HepG2 (cell line): ENCODE results near the gene RIT2. TPM values are rescaled to one million over a fixed set of nuclear protein-coding genes. Genes with fewer than 3 reads are reported as not detected.

Experiments used
- ATAC-seq: fragments of 200-7000 bp; cut with Tn5 transposase; 3 replicates; pipeline ENCODE4 v1.9.1; 2020; ENCODE audit warnings: mild to moderate bottlenecking, moderate library complexity
- BruUV-seq: library from RNA; stranded (reverse); fragments of 400-500 nt; replicated peaks from 2 replicates; lab custom pipeline; 2021; lab: Mats Ljungman, UMichigan
- CTCF ChIA-PET: fragments of 300-600 bp; formaldehyde crosslinking; extraction: SDS; loops from one replicate; lab custom pipeline; 2021; ENCODE audit warnings: low total read pairs, inconsistent platforms, low intra/inter-chr PET ratio; lab: Yijun Ruan, JAX
- POLR2A ChIA-PET: fragments of 350-600 bp; sonication (Branson Sonifier 250); formaldehyde crosslinking; loops from one replicate; lab custom pipeline; 2020; ENCODE audit warnings: antibody characterized with exemption, inconsistent platforms; lab: Yijun Ruan, JAX
- DNase-seq: peaks from one replicate; pipeline ENCODE4 v3.0.0-alpha.2; 2015; ENCODE audit warnings: low spot score
- FAIRE-seq: peaks from 3 replicates; lab custom pipeline; 2011; peaks lifted over from hg19 to GRCh38; lab: Jason Lieb, UNC
- H2AFZ ChIP-seq: one replicate; pipeline ENCODE4 v1.6.1; 2011; ENCODE audit warnings: low read length, inconsistent platforms
- H3K27ac ChIP-seq: fragments of 300-600 bp; 3 replicates; pipeline ENCODE4 v1.8.0; 2011; ENCODE audit warnings: mixed run types, mild to moderate bottlenecking, mixed read lengths, low read length, inconsistent platforms; ENCODE audit not compliant: insufficient read depth; ENCODE audit errors: extremely low read length
- H3K27me3 ChIP-seq, 2 experiments: fragments of 200-600 bp in 1 of 2; 2 replicates in 1 of 2; 3 replicates in 1 of 2; pipeline versions ENCODE4 v1.6.0 to v1.8.0; 2011; ENCODE audit warnings: low read length in 2 of 2, mild to moderate bottlenecking in 2 of 2, moderate library complexity in 2 of 2, inconsistent platforms in 1 of 2; ENCODE audit not compliant: insufficient read depth in 2 of 2, control insufficient read depth in 1 of 2
- H3K36me3 ChIP-seq, 2 experiments: fragments of 200-600 bp in 1 of 2; replicated peaks in 1 of 2; 2 replicates in 1 of 2; 3 replicates in 1 of 2; pipeline versions ENCODE4 v1.5.1 to v1.8.0; 2011; ENCODE audit warnings: low read length in 2 of 2, inconsistent platforms in 1 of 2; ENCODE audit not compliant: insufficient read depth in 2 of 2, control insufficient read depth in 1 of 2
- H3K4me1 ChIP-seq: 2 replicates; pipeline ENCODE4 v1.5.1; 2012; ENCODE audit warnings: low read length, inconsistent platforms; ENCODE audit not compliant: insufficient read depth
- H3K4me2 ChIP-seq: 2 replicates; pipeline ENCODE4 v1.6.0; 2011; ENCODE audit warnings: low read depth, low read length, inconsistent platforms
- H3K4me3 ChIP-seq, 3 experiments: fragments of 200-600 bp in 1 of 3; sonication (generic), shearing (Covaris generic) in 1 of 3; replicated peaks in 1 of 3; 2 replicates each; pipeline ENCODE4 v1.5.1; 2011 to 2016; ENCODE audit warnings: low read length in 3 of 3, inconsistent platforms in 2 of 3, low read depth in 2 of 3, mild to moderate bottlenecking in 2 of 3, control low read depth in 1 of 3, mixed read lengths in 1 of 3; ENCODE audit not compliant: insufficient read depth in 1 of 3
- H3K79me2 ChIP-seq: one replicate; pipeline ENCODE4 v1.6.1; 2011; ENCODE audit warnings: low read length, inconsistent platforms; ENCODE audit not compliant: insufficient read depth
- H3K9ac ChIP-seq: 2 replicates; pipeline ENCODE4 v1.6.0; 2011; ENCODE audit warnings: mild to moderate bottlenecking, low read depth, low read length, inconsistent platforms; ENCODE audit not compliant: insufficient read depth
- H3K9me3 ChIP-seq: 2 replicates; pipeline ENCODE4 v1.5.1; 2012; ENCODE audit warnings: mild to moderate bottlenecking, low read length
- H4K20me1 ChIP-seq: 2 replicates; pipeline ENCODE4 v1.6.0; 2011; ENCODE audit warnings: inconsistent platforms, mild to moderate bottlenecking, low read length, moderate library complexity; ENCODE audit not compliant: insufficient read depth
- ATRX ChIP-seq: sonication (generic); formaldehyde crosslinking; IDR thresholded peaks from 2 replicates; pipeline ENCODE4 v1.4.0; 2020; ENCODE audit warnings: missing genetic modification reagents, borderline replicate concordance
- CEBPB ChIP-seq: IDR thresholded peaks from 2 replicates; pipeline ENCODE4 v1.6.1; 2011; ENCODE audit warnings: low read depth, low read length, improper control_type of control experiment, borderline replicate concordance
- EED ChIP-seq: sonication (generic); formaldehyde crosslinking; IDR thresholded peaks from 2 replicates; pipeline ENCODE4 v1.5.0; 2020; ENCODE audit warnings: mild to moderate bottlenecking, missing genetic modification reagents
- ETV6 ChIP-seq: sonication (generic); formaldehyde crosslinking; conservative IDR thresholded peaks from 2 replicates; pipeline ENCODE4 v1.4.0; 2020; ENCODE audit warnings: missing genetic modification reagents
- IRF2 ChIP-seq: IDR thresholded peaks from 2 replicates; pipeline ENCODE4 v1.6.1; 2018; ENCODE audit warnings: missing genetic modification reagents, missing compliant biosample characterization
- SAP130 ChIP-seq: IDR thresholded peaks from 2 replicates; pipeline ENCODE4 v1.6.1; 2016; ENCODE audit warnings: low read depth
- ZBTB1 ChIP-seq: sonication (generic); formaldehyde crosslinking; IDR thresholded peaks from 2 replicates; pipeline ENCODE4 v1.4.0; 2020; ENCODE audit warnings: missing genetic modification reagents, borderline replicate concordance
- ZKSCAN1 ChIP-seq: fragments of 150-350 bp; IDR thresholded peaks from 2 replicates; pipeline ENCODE4 v1.6.1; 2014; ENCODE audit warnings: low read length
- ZNF274 ChIP-seq: sonication (generic); formaldehyde crosslinking; IDR thresholded peaks from 2 replicates; pipeline ENCODE4 v1.5.1; 2020; ENCODE audit warnings: mild to moderate bottlenecking, missing genetic modification reagents
- ZNF567 ChIP-seq: sonication (generic); formaldehyde crosslinking; IDR thresholded peaks from 2 replicates; pipeline ENCODE4 v1.8.1; 2023; ENCODE audit warnings: mild to moderate bottlenecking, missing genetic modification reagents, borderline replicate concordance
- ZNF570 ChIP-seq: sonication (generic); formaldehyde crosslinking; IDR thresholded peaks from 2 replicates; pipeline ENCODE4 v1.4.0; 2020; ENCODE audit warnings: mild to moderate bottlenecking, missing genetic modification reagents, borderline replicate concordance
- WGBS: methylation state at CpG from one replicate; pipeline ENCODE4 v1.1.6; 2017; ENCODE audit warnings: low lambda C conversion rate; 5-methylcytosine and 5-hydroxymethylcytosine counted together
- in situ Hi-C: cut with HindIII; loops from 2 replicates; pipeline ENCODE4 v1.10.0; 2017; ENCODE audit warnings: low pct_unique_long_range_greater_than_20kb; ENCODE audit not compliant: extremely low pct_ligation_motif_present
- intact Hi-C: fragments of 100-400 bp; cut with micrococcal nuclease; formaldehyde crosslinking; loops from one replicate; pipeline ENCODE4 v1.10.0; 2022; ENCODE audit not compliant: unreplicated experiment
- polyA plus RNA-seq, 8 experiments: library from polyadenylated mRNA; depleted of rRNA in 3 of 8; stranded (reverse) in 7 of 8; unstranded in 1 of 8; fragments of >200 nt; fragmentation: Illumina TruSeq in 4 of 8; extraction: Trizol in 4 of 8; gene quantifications; 2 replicates each; pipeline versions ENCODE4 v1.2.1 to v1.2.3, GENCODE V29; 2011 to 2016; ENCODE audit warnings: low read depth in 4 of 8, missing spikeins in 1 of 8, mixed read lengths in 1 of 8; ENCODE audit not compliant: insufficient read depth in 1 of 8
- total RNA-seq, 5 experiments: library from RNA; depleted of rRNA; stranded (reverse); fragments of >200 nt; fragmentation: Illumina TruSeq; extraction: Trizol; gene quantifications; 2 replicates each; pipeline ENCODE4 v1.2.3, GENCODE V29; 2016; ENCODE audit warnings: low read depth in 1 of 5
- TF ChIP-seq, protein P1 (sequence below): sonication (generic); IDR thresholded peaks from 2 replicates; pipeline ENCODE4 v1.6.1; 2016; ENCODE audit warnings: low read depth, borderline replicate concordance
- TF ChIP-seq, protein P2 (sequence below): sonication (generic); formaldehyde crosslinking; IDR thresholded peaks from 2 replicates; pipeline ENCODE4 v1.5.0; 2020; ENCODE audit warnings: mild to moderate bottlenecking, missing genetic modification reagents, borderline replicate concordance
- TF ChIP-seq, protein P3 (sequence below): sonication (generic); formaldehyde crosslinking; IDR thresholded peaks from 2 replicates; pipeline ENCODE4 v1.4.0; 2020; ENCODE audit warnings: missing genetic modification reagents, borderline replicate concordance
- TF ChIP-seq, protein P4 (sequence below): sonication (generic); formaldehyde crosslinking; conservative IDR thresholded peaks from 2 replicates; pipeline ENCODE4 v1.8.1; 2023; ENCODE audit warnings: missing genetic modification reagents

Gene RIT2
- total and polyA plus RNA-seq, 2 of the 13 experiments (the other 11 are each of a cell fraction or from before 2014, with no cell fraction given): not detected

DNA sequence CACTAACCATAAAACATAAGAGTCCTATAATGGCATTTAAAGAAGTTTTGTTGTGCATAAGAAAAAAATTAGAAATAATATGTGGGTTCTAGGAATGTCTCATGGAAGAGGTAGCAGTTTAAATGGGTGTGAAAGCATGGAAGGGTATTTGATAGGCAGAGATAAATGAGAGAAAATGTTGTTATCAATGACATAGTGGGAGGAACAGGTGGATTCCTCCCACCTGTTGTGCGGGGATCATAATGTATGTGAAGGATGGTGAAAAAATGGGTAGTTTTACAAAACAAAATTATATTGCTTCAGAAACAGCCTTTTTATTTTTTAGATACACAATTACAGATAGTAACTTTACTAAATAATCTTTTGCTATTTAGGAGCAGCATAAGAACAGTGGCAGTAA is 41.7 kb downstream of the RIT2 start:
- TF ChIP-seq, protein P1, sequence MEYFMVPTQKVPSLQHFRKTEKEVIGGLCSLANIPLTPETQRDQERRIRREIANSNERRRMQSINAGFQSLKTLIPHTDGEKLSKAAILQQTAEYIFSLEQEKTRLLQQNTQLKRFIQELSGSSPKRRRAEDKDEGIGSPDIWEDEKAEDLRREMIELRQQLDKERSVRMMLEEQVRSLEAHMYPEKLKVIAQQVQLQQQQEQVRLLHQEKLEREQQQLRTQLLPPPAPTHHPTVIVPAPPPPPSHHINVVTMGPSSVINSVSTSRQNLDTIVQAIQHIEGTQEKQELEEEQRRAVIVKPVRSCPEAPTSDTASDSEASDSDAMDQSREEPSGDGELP: no peak
- no peak for TF ChIP-seq SAP130 (CRISPR knock-in tag)
- TF ChIP-seq ZNF570 (CRISPR knock-in tag): no peak
- no peak for TF ChIP-seq IRF2 (CRISPR knock-in tag)
- no peak for TF ChIP-seq ZBTB1 (CRISPR knock-in tag)
- no peak for TF ChIP-seq ZNF567 (CRISPR knock-in tag)
- TF ChIP-seq EED (CRISPR knock-in tag): no peak
- TF ChIP-seq ETV6 (CRISPR knock-in tag): no peak
- TF ChIP-seq, protein P2, sequence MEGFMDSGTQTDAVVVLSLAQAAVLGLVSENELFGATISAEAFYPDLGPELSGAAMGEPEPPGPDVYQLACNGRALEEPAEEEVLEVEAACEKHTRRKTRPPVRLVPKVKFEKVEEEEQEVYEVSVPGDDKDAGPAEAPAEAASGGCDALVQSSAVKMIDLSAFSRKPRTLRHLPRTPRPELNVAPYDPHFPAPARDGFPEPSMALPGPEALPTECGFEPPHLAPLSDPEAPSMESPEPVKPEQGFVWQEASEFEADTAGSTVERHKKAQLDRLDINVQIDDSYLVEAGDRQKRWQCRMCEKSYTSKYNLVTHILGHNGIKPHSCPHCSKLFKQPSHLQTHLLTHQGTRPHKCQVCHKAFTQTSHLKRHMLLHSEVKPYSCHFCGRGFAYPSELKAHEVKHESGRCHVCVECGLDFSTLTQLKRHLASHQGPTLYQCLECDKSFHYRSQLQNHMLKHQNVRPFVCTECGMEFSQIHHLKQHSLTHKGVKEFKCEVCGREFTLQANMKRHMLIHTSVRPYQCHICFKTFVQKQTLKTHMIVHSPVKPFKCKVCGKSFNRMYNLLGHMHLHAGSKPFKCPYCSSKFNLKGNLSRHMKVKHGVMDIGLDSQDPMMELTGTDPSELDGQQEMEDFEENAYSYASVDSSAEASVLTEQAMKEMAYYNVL: no peak
- TF ChIP-seq, protein P3, sequence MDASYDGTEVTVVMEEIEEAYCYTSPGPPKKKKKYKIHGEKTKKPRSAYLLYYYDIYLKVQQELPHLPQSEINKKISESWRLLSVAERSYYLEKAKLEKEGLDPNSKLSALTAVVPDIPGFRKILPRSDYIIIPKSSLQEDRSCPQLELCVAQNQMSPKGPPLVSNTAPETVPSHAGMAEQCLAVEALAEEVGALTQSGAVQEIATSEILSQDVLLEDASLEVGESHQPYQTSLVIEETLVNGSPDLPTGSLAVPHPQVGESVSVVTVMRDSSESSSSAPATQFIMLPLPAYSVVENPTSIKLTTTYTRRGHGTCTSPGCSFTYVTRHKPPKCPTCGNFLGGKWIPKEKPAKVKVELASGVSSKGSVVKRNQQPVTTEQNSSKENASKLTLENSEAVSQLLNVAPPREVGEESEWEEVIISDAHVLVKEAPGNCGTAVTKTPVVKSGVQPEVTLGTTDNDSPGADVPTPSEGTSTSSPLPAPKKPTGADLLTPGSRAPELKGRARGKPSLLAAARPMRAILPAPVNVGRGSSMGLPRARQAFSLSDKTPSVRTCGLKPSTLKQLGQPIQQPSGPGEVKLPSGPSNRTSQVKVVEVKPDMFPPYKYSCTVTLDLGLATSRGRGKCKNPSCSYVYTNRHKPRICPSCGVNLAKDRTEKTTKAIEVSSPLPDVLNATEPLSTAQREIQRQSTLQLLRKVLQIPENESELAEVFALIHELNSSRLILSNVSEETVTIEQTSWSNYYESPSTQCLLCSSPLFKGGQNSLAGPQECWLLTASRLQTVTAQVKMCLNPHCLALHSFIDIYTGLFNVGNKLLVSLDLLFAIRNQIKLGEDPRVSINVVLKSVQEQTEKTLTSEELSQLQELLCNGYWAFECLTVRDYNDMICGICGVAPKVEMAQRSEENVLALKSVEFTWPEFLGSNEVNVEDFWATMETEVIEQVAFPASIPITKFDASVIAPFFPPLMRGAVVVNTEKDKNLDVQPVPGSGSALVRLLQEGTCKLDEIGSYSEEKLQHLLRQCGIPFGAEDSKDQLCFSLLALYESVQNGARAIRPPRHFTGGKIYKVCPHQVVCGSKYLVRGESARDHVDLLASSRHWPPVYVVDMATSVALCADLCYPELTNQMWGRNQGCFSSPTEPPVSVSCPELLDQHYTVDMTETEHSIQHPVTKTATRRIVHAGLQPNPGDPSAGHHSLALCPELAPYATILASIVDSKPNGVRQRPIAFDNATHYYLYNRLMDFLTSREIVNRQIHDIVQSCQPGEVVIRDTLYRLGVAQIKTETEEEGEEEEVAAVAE: no peak
- no peak for TF ChIP-seq CEBPB
- TF ChIP-seq, protein P4, sequence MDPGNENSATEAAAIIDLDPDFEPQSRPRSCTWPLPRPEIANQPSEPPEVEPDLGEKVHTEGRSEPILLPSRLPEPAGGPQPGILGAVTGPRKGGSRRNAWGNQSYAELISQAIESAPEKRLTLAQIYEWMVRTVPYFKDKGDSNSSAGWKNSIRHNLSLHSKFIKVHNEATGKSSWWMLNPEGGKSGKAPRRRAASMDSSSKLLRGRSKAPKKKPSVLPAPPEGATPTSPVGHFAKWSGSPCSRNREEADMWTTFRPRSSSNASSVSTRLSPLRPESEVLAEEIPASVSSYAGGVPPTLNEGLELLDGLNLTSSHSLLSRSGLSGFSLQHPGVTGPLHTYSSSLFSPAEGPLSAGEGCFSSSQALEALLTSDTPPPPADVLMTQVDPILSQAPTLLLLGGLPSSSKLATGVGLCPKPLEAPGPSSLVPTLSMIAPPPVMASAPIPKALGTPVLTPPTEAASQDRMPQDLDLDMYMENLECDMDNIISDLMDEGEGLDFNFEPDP: no peak
- TF ChIP-seq ZNF274: no peak
- TF ChIP-seq ATRX: no peak
- no peak for TF ChIP-seq ZKSCAN1
- ChIA-PET CTCF (no interaction called here), POLR2A (no interaction called here)
- Histone ChIP-seq H3K36me3 (no peaks in the 10 kb centered on the region), H3K4me3 (no peak overlapping the region), H3K4me2 (no peak overlapping the region), H3K4me1 (no peaks in the 10 kb centered on the region), H3K9ac (no peak overlapping the region), H3K9me3 (no peaks in the 10 kb centered on the region), H3K79me2 (no peaks in the 10 kb centered on the region), H3K27ac (no peak overlapping the region), H2AFZ (no peak overlapping the region), H3K27me3 (no peaks in the 10 kb centered on the region), H4K20me1 (no peaks in the 10 kb centered on the region)
- WGBS: 37% methylated on average over 1 of the region's 1 CpG
- FAIRE-seq (no peak), DNase-seq (no peak), ATAC-seq (no peak)
- no TSS peak for BruUV-seq
- intact Hi-C loops: no loop called here
- in situ Hi-C loops: no loop called here
